K562 treated with DMSO at 1 percent for 12 hours (cell line): ENCODE measurements around the gene WASL. TPM values are rescaled to one million over a fixed set of nuclear protein-coding genes. Genes with fewer than 3 reads are reported as not detected.

Experiments used
- total RNA-seq: library from RNA; unstranded; fragments of 300-600 nt; gene quantifications from 2 replicates; pipeline ENCODE4 v1.2.3, GENCODE V29; 2022; ENCODE audit not compliant: insufficient read depth

The WASL gene
- 3.4 and 13.6 TPM in 2 replicates for total RNA-seq

GRCh38 chr7:123748734-123749536 lies at the start of gene WASL:
Gene WASL, minus strand, starts transcription at chr7:123749003. Its CDS starts 269 bp downstream, at chr7:123748734.

GRCh38 chr7:123655614-123656013 lies 93.2 kb downstream of the WASL start, which contains the start of gene LMOD2:
Gene LMOD2, plus strand, starts transcription at chr7:123655866. Its CDS starts 98 bp downstream, at chr7:123655964.

Other genes starting within 250 kb of the WASL start
- gene IQUB, start 214.4 kb downstream of the WASL start, total RNA-seq = 0.35 and 2.1 TPM in 2 replicates
- gene NDUFA5, start 191.2 kb downstream of the WASL start, total RNA-seq = 47.1 and 105 TPM in 2 replicates
- gene ASB15, start 147.2 kb downstream of the WASL start, total RNA-seq = 0.49 TPM in 1 of 2 replicates, not detected in the other
- gene LMOD2, start 93.1 kb downstream of the WASL start, total RNA-seq = not detected in 2 replicates
- gene HYAL4, start 96.2 kb upstream of the WASL start, total RNA-seq = not detected in 2 replicates
- gene SPAM1, start 176.2 kb upstream of the WASL start, total RNA-seq = not detected in 2 replicates